ENCODE data around the gene SOD2. TPM values are rescaled to one million over a fixed set of nuclear protein-coding genes. Genes with fewer than 3 reads are reported as not detected.

Gene SOD2
- total and polyA plus RNA-seq, 2 of the 13 experiments (the other 11 are each of a cell fraction or from before 2014, with no cell fraction given): 304 to 309 TPM

DNA sequence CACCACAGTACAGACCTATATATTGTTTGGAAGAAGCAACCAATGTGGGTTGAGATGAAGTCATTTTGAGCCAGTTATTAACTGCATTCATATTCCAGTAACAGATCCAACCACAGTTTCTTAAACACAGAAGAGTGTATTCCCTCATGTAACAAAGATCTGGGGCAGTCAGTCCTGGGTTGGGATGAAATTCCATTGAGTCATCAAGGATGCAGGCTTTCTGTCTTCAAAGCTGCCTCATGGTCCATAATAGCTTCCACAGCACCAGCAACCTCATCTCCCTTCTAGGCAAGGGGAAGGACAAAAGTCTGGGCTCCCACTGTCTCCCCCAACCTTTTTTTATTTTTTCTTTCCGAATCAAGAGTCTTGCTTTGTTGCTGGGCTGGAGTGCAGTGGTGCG lies 2.9 kb upstream of the SOD2 start (continued):
- TF ChIP-seq STAT5B (CRISPR knock-in tag; IDR thresholded peaks at IDR 0.05) (no peak), ZNF17 (CRISPR knock-in tag; IDR thresholded peaks at IDR 0.05) (no peak), ZNF256 (CRISPR knock-in tag; conservative IDR thresholded peaks at IDR 0.05) (no peak), KDM5A (IDR thresholded peaks at IDR 0.05; ENCODE audit: borderline replicate concordance, low read length) (no peak)
- TF ChIP-seq, protein P1, sequence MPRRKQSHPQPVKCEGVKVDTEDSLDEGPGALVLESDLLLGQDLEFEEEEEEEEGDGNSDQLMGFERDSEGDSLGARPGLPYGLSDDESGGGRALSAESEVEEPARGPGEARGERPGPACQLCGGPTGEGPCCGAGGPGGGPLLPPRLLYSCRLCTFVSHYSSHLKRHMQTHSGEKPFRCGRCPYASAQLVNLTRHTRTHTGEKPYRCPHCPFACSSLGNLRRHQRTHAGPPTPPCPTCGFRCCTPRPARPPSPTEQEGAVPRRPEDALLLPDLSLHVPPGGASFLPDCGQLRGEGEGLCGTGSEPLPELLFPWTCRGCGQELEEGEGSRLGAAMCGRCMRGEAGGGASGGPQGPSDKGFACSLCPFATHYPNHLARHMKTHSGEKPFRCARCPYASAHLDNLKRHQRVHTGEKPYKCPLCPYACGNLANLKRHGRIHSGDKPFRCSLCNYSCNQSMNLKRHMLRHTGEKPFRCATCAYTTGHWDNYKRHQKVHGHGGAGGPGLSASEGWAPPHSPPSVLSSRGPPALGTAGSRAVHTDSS (CRISPR knock-in tag; conservative IDR thresholded peaks at IDR 0.05): no peak

DNA sequence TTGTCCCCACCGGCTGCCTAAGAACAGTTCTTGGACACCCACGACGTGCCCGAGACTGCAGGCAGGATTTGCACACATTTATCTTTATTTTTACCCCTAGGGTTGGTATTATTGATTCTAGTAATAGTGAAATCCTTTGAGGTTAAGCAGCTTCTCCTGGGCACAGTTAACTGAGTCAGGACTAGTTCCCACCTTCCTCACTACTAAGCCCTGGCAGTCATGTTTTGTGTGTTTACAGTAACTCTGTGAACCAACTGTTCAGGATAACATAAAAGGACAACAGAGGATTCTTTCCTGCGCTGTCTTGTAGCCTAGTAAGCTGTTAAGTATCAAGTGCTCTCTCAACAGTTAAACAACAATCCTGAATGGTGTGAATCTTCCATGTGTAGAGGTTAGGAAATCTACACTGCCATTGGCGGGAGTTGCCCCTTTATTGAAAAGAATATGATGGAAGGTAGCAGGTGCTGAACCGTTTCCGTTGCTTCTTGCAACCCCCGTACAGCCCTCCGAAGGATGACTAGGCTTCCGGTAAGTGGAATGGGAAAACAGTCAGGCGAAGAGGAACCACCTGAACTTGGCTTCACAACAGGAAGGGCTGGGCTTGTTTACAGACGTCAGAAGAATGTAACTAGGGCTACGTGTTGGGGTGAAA lies 979 bp upstream of the SOD2 start:
- DNase-seq (ENCODE audit: low spot score) (peak; percentile 73), ATAC-seq (peak; percentile 14), FAIRE-seq (no peak)
- Histone ChIP-seq H3K4me3 (replicated peaks in 1 of 3; ENCODE audit: insufficient read depth in 1 of 3, low read depth in 2 of 3, low read length in 3 of 3) (peak overlapping the region; percentile 64 to 97 (median 90)), H3K4me2 (ENCODE audit: low read depth, low read length) (peak overlapping the region; percentile 98), H3K9me3 (ENCODE audit: low read length) (no peaks in the 10 kb centered on the region), H3K36me3 (replicated peaks in 1 of 2; ENCODE audit: control insufficient read depth in 1 of 2, insufficient read depth in 2 of 2, low read length in 2 of 2) (peaks cover 1 to 5% of the 10 kb centered on the region in 2 experiments; a peak in 4 of 5 replicates), H3K27ac (ENCODE audit: extremely low read length, insufficient read depth, low read length) (peak overlapping the region; percentile 94), H4K20me1 (ENCODE audit: insufficient read depth, low read length) (peaks cover 10% of the 10 kb centered on the region), H3K9ac (ENCODE audit: insufficient read depth, low read depth, low read length) (peak overlapping the region; percentile 92), H2AFZ (ENCODE audit: low read length) (no peak overlapping the region), H3K4me1 (ENCODE audit: insufficient read depth, low read length) (peaks cover 52% of the 10 kb centered on the region), H3K27me3 (ENCODE audit: control insufficient read depth in 1 of 2, insufficient read depth in 2 of 2, low read length in 2 of 2) (no peaks in the 10 kb centered on the region; a peak in 1 of 5 replicates), H3K79me2 (ENCODE audit: insufficient read depth, low read length) (peaks cover 40% of the 10 kb centered on the region)
- ChIA-PET CTCF (ENCODE audit: low intra/inter-chr PET ratio, low total read pairs) (no interaction called here), POLR2A (interaction anchor here (0.8 to 5.9 kb wide), 16 partner anchors 8 to 286 kb away, joined by 3 to 144 read pairs (median 7); partner anchors contain the start of genes ACAT2, MRPL18, TCP1 and WTAP)
- intact Hi-C loops (cut with micrococcal nuclease; ENCODE audit: unreplicated experiment): loop anchor here (1.0 to 2.0 kb wide), 3 partner anchors 33 to 159 kb away; partner anchors contain the start of gene WTAP
- in situ Hi-C loops (cut with HindIII; ENCODE audit: extremely low pct_ligation_motif_present, low pct_unique_long_range_greater_than_20kb): loop anchor here (5.0 to 10.0 kb wide), 4 partner anchors 33 to 281 kb away; partner anchors contain the start of genes ACAT2, MRPL18 and WTAP
- WGBS (ENCODE audit: low lambda C conversion rate): 2% methylated on average over 14 of the region's 14 CpGs
- BruUV-seq (replicated peaks): TSS peak; percentile 87
- TF ChIP-seq ZNF251 (CRISPR knock-in tag; IDR thresholded peaks at IDR 0.05) (no peak), SIN3A (IDR thresholded peaks at IDR 0.05; ENCODE audit: borderline replicate concordance, low read depth, low read length) (peak; percentile 60; the same call in 1 of the 2 replicates), GATAD2A (CRISPR knock-in tag; IDR thresholded peaks at IDR 0.05) (peak; percentile 61), ZNF672 (CRISPR knock-in tag; IDR thresholded peaks at IDR 0.05) (no peak), SKI (IDR thresholded peaks at IDR 0.05; ENCODE audit: partially characterized antibody) (no peak), ZNF674 (CRISPR knock-in tag; IDR thresholded peaks at IDR 0.05; ENCODE audit: low read depth) (0 out of 2 replicates have a peak, but pooled peaks have one; percentile 4), NFATC3 (CRISPR knock-in tag; IDR thresholded peaks at IDR 0.05) (no peak), YEATS2 (CRISPR knock-in tag; IDR thresholded peaks at IDR 0.05; ENCODE audit: borderline replicate concordance) (peak; percentile 44; the same call in 1 of the 2 replicates), KDM4B (CRISPR knock-in tag; IDR thresholded peaks at IDR 0.05) (peak; percentile 76; the same call in 1 of the 2 replicates), NFKBIZ (CRISPR knock-in tag; IDR thresholded peaks at IDR 0.05) (peak; percentile 88), TSC22D2 (CRISPR knock-in tag; IDR thresholded peaks at IDR 0.05; ENCODE audit: borderline replicate concordance) (peak; percentile 33; the same call in 1 of the 2 replicates), MLLT10 (CRISPR knock-in tag; IDR thresholded peaks at IDR 0.05) (no peak), FOXO1 (CRISPR knock-in tag; IDR thresholded peaks at IDR 0.05) (peak; percentile 90), MTA1 (CRISPR knock-in tag; IDR thresholded peaks at IDR 0.05; ENCODE audit: borderline replicate concordance) (0 out of 2 replicates have a peak, but pooled peaks have one; percentile 6), RXRB (CRISPR knock-in tag; IDR thresholded peaks at IDR 0.05; ENCODE audit: borderline replicate concordance) (peak; percentile 78; the same call in 1 of the 2 replicates), SALL1 (CRISPR knock-in tag; IDR thresholded peaks at IDR 0.05) (peak; percentile 55)
- TF ChIP-seq, protein P2, sequence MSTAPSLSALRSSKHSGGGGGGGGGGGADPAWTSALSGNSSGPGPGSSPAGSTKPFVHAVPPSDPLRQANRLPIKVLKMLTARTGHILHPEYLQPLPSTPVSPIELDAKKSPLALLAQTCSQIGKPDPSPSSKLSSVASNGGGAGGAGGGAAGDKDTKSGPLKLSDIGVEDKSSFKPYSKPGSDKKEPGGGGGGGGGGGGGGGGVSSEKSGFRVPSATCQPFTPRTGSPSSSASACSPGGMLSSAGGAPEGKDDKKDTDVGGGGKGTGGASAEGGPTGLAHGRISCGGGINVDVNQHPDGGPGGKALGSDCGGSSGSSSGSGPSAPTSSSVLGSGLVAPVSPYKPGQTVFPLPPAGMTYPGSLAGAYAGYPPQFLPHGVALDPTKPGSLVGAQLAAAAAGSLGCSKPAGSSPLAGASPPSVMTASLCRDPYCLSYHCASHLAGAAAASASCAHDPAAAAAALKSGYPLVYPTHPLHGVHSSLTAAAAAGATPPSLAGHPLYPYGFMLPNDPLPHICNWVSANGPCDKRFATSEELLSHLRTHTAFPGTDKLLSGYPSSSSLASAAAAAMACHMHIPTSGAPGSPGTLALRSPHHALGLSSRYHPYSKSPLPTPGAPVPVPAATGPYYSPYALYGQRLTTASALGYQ (CRISPR knock-in tag; IDR thresholded peaks at IDR 0.05): peak; percentile 21; the same call in 1 of the 2 replicates
